Lung (tissue), 12 donors: ENCODE measurements around the gene KRT80. TPM values are rescaled to one million over a fixed set of nuclear protein-coding genes. Genes with fewer than 3 reads are reported as not detected.
A peak's percentile ranks its signal among the peaks of the same experiment; 100 is the strongest.

ENCODE experiments used
- ATAC-seq: fragments of 200-7000 bp; cut with Tn5 transposase; one replicate; pipeline ENCODE4 v1.9.1; 2020; ENCODE audit warnings: moderate number of reproducible peaks; ENCODE audit not compliant: insufficient read depth, low FRiP score
- DNase-seq, 3 donors: peaks; one replicate each; pipeline ENCODE4 v3.0.0-alpha.2; 2013 to 2017
- H3K27ac ChIP-seq, 2 donors: one replicate each; pipeline ENCODE4 v1.5.1; 2013; ENCODE audit warnings: mild to moderate bottlenecking in 2 of 2, moderate library complexity in 2 of 2, control low read depth in 1 of 2, inconsistent platforms in 1 of 2, low read depth in 1 of 2, low read length in 1 of 2
- H3K27me3 ChIP-seq, 3 donors: one replicate each; pipeline ENCODE4 v1.5.1; 2013; ENCODE audit warnings: low read length in 2 of 3; ENCODE audit not compliant: control insufficient read depth in 3 of 3, insufficient read depth in 3 of 3
- H3K36me3 ChIP-seq, 4 donors: one replicate each; pipeline ENCODE4 v1.5.1; 2013; ENCODE audit warnings: low read length in 4 of 4, mild to moderate bottlenecking in 1 of 4, moderate library complexity in 1 of 4; ENCODE audit not compliant: control insufficient read depth in 4 of 4, insufficient read depth in 4 of 4
- H3K4me1 ChIP-seq, 5 donors: one replicate each; pipeline ENCODE4 v1.5.1; 2013; ENCODE audit warnings: low read length in 5 of 5, mild to moderate bottlenecking in 2 of 5, moderate library complexity in 1 of 5; ENCODE audit not compliant: control insufficient read depth in 5 of 5, insufficient read depth in 5 of 5
- H3K4me3 ChIP-seq: one replicate; pipeline ENCODE4 v1.5.1; 2013; ENCODE audit warnings: mild to moderate bottlenecking, control low read depth, moderate library complexity
- H3K9ac ChIP-seq, 2 donors: one replicate each; pipeline ENCODE4 v1.5.1; 2013; ENCODE audit warnings: low read length in 2 of 2, control low read depth in 1 of 2; ENCODE audit not compliant: insufficient read depth in 1 of 2
- H3K9me3 ChIP-seq, 4 donors: one replicate each; pipeline ENCODE4 v1.5.1; 2013; ENCODE audit warnings: low read length in 3 of 4, mild to moderate bottlenecking in 1 of 4, moderate library complexity in 1 of 4; ENCODE audit not compliant: control insufficient read depth in 4 of 4, insufficient read depth in 3 of 4
- CTCF ChIP-seq: IDR thresholded peaks from 2 replicates; pipeline ENCODE4 v1.5.1; 2012; ENCODE audit warnings: mild to moderate bottlenecking; ENCODE audit errors: control extremely low read depth, extremely low read depth
- WGBS, 2 donors: extraction: QIAGEN DNeasy Blood & Tissue Kit; methylation state at CpG; one replicate each; pipeline ENCODE4 v1.1.7; 2013; 5-methylcytosine and 5-hydroxymethylcytosine counted together
- polyA plus RNA-seq, 2 donors: library from polyadenylated mRNA; stranded (reverse); fragments of 200-250 nt; gene quantifications; one replicate each; pipeline ENCODE4 v1.2.1, GENCODE V29; 2013
- total RNA-seq, 2 donors: library from RNA; depleted of rRNA in 1 of 2; stranded (reverse); fragments of >200 nt in 1 of 2; gene quantifications; one replicate each; pipeline ENCODE4 v1.2.1, GENCODE V29; 2014 to 2021
- donor health status: control.
- donor health status: control.
- donor health status: Bipolar disorder and iron deficiency.
- donor health status: healthy.
- donor health status: DM: yes; HTN: yes; CAD: no.

Gene KRT80
- total and polyA plus RNA-seq, 4 donors: 1.8 to 15.5 (median 8.6) TPM

- no peak for ATAC-seq
- 85% methylated on average over 16 of the region's 16 CpGs for WGBS, 2 donors
- Histone ChIP-seq H3K4me1 (peaks cover 0 to 33% (median 24%) of the 10 kb centered on the region in 5 donors), H3K9ac (no peak overlapping the region), H3K27ac (peak overlapping the region in 1 of 2 donors; percentile 82), H3K4me3 (no peak overlapping the region), H3K36me3 (no peaks in the 10 kb centered on the region), H3K9me3 (no peaks in the 10 kb centered on the region), H3K27me3 (no peaks in the 10 kb centered on the region)
- TF ChIP-seq CTCF: no peak
- DNase-seq: no peak
Observed at GRCh38 chr12:52190860-52191729, 719 bp downstream of the KRT80 start.

DNA sequence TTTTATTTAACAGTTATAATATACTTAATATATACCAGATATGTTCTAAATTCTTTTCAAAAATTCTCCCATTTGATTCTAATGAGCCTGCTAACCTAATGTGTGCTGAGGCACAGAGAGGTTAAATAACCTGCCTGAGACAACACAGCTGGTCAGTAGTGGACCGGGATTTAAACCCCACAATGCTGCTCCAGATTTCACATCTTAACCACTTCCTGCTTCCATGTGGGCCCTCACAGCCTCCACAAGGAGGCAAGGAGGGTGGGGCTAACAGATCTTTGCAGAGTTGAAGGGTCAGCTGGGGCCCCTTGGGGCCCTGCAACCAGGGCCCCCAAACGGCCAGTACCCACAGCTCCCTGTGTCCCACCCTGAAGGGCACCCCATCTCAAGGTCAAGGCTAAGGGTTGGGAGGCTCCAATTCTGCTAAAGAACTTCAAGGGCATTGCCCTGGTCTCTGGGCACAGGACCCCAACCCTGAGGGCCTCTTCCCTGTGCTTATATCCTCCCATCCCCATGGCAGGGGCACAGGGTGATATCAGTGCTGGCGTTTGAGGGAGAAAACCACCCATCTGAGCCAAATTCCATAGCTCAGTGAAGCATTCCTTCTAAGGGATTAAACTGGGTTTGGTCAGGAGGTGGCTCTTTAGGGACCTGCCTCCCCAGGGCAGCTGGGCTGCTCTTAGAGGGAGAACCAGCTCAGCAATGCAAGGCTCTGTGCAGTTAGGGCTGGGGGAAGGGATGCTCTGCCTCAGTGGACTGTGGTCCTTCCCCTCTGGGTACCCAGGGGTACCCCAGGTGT, 2.2 kb downstream of the KRT80 start:
- no peak overlapping the region for H3K27ac ChIP-seq
- ATAC-seq: no peak
- peaks cover 0 to 35% (median 23%) of the 10 kb centered on the region in 5 donors for H3K4me1 ChIP-seq
- H3K9ac ChIP-seq: no peak overlapping the region
- no peak for DNase-seq
- H3K4me3 ChIP-seq: no peak overlapping the region
- no peak for TF ChIP-seq CTCF
- H3K36me3 ChIP-seq: no peaks in the 10 kb centered on the region
- no peaks in the 10 kb centered on the region for H3K9me3 ChIP-seq
- WGBS, 2 donors: 32 to 49% methylated on average over 3 of the region's 3 CpGs
- H3K27me3 ChIP-seq: no peaks in the 10 kb centered on the region

- H3K4me1 ChIP-seq: peaks cover 0 to 35% (median 14%) of the 10 kb centered on the region in 5 donors
- no peak overlapping the region for H3K4me3 ChIP-seq
- no peak overlapping the region for H3K27ac ChIP-seq
- H3K36me3 ChIP-seq: no peaks in the 10 kb centered on the region
- H3K27me3 ChIP-seq: no peaks in the 10 kb centered on the region
- H3K9me3 ChIP-seq: no peaks in the 10 kb centered on the region
- DNase-seq: no peak
- ATAC-seq: no peak
- no peak overlapping the region for H3K9ac ChIP-seq
- WGBS, 2 donors: 92 to 95% methylated on average over 7 of the region's 7 CpGs
- TF ChIP-seq CTCF: no peak
Observed at GRCh38 chr12:52188658-52189057, 3.2 kb downstream of the KRT80 start.
